HepG2 (cell line): Measurements from ENCODE around the gene LRFN2. TPM values are rescaled to one million over a fixed set of nuclear protein-coding genes. Genes with fewer than 3 reads are reported as not detected.

Source experiments
- ATAC-seq: fragments of 200-7000 bp; cut with Tn5 transposase; 3 replicates; pipeline ENCODE4 v1.9.1; 2020; ENCODE audit warnings: mild to moderate bottlenecking, moderate library complexity
- BruUV-seq: library from RNA; stranded (reverse); fragments of 400-500 nt; replicated peaks from 2 replicates; lab custom pipeline; 2021; lab: Mats Ljungman, UMichigan
- CTCF ChIA-PET: fragments of 300-600 bp; formaldehyde crosslinking; extraction: SDS; loops from one replicate; lab custom pipeline; 2021; ENCODE audit warnings: low total read pairs, inconsistent platforms, low intra/inter-chr PET ratio; lab: Yijun Ruan, JAX
- POLR2A ChIA-PET: fragments of 350-600 bp; sonication (Branson Sonifier 250); formaldehyde crosslinking; loops from one replicate; lab custom pipeline; 2020; ENCODE audit warnings: antibody characterized with exemption, inconsistent platforms; lab: Yijun Ruan, JAX
- DNase-seq: peaks from one replicate; pipeline ENCODE4 v3.0.0-alpha.2; 2015; ENCODE audit warnings: low spot score
- FAIRE-seq: peaks from 3 replicates; lab custom pipeline; 2011; peaks lifted over from hg19 to GRCh38; lab: Jason Lieb, UNC
- H2AFZ ChIP-seq: one replicate; pipeline ENCODE4 v1.6.1; 2011; ENCODE audit warnings: low read length, inconsistent platforms
- H3K27ac ChIP-seq: fragments of 300-600 bp; 3 replicates; pipeline ENCODE4 v1.8.0; 2011; ENCODE audit warnings: mixed run types, mild to moderate bottlenecking, mixed read lengths, low read length, inconsistent platforms; ENCODE audit not compliant: insufficient read depth; ENCODE audit errors: extremely low read length
- H3K27me3 ChIP-seq, 2 experiments: fragments of 200-600 bp in 1 of 2; 2 replicates in 1 of 2; 3 replicates in 1 of 2; pipeline versions ENCODE4 v1.6.0 to v1.8.0; 2011; ENCODE audit warnings: low read length in 2 of 2, mild to moderate bottlenecking in 2 of 2, moderate library complexity in 2 of 2, inconsistent platforms in 1 of 2; ENCODE audit not compliant: insufficient read depth in 2 of 2, control insufficient read depth in 1 of 2
- H3K36me3 ChIP-seq, 2 experiments: fragments of 200-600 bp in 1 of 2; replicated peaks in 1 of 2; 2 replicates in 1 of 2; 3 replicates in 1 of 2; pipeline versions ENCODE4 v1.5.1 to v1.8.0; 2011; ENCODE audit warnings: low read length in 2 of 2, inconsistent platforms in 1 of 2; ENCODE audit not compliant: insufficient read depth in 2 of 2, control insufficient read depth in 1 of 2
- H3K4me1 ChIP-seq: 2 replicates; pipeline ENCODE4 v1.5.1; 2012; ENCODE audit warnings: low read length, inconsistent platforms; ENCODE audit not compliant: insufficient read depth
- H3K4me2 ChIP-seq: 2 replicates; pipeline ENCODE4 v1.6.0; 2011; ENCODE audit warnings: low read depth, low read length, inconsistent platforms
- H3K4me3 ChIP-seq, 3 experiments: fragments of 200-600 bp in 1 of 3; sonication (generic), shearing (Covaris generic) in 1 of 3; replicated peaks in 1 of 3; 2 replicates each; pipeline ENCODE4 v1.5.1; 2011 to 2016; ENCODE audit warnings: low read length in 3 of 3, inconsistent platforms in 2 of 3, low read depth in 2 of 3, mild to moderate bottlenecking in 2 of 3, control low read depth in 1 of 3, mixed read lengths in 1 of 3; ENCODE audit not compliant: insufficient read depth in 1 of 3
- H3K79me2 ChIP-seq: one replicate; pipeline ENCODE4 v1.6.1; 2011; ENCODE audit warnings: low read length, inconsistent platforms; ENCODE audit not compliant: insufficient read depth
- H3K9ac ChIP-seq: 2 replicates; pipeline ENCODE4 v1.6.0; 2011; ENCODE audit warnings: mild to moderate bottlenecking, low read depth, low read length, inconsistent platforms; ENCODE audit not compliant: insufficient read depth
- H3K9me3 ChIP-seq: 2 replicates; pipeline ENCODE4 v1.5.1; 2012; ENCODE audit warnings: mild to moderate bottlenecking, low read length
- H4K20me1 ChIP-seq: 2 replicates; pipeline ENCODE4 v1.6.0; 2011; ENCODE audit warnings: inconsistent platforms, mild to moderate bottlenecking, low read length, moderate library complexity; ENCODE audit not compliant: insufficient read depth
- CREB1 ChIP-seq, 2 experiments: fragments of 450-650 bp in 1 of 2; IDR thresholded peaks; 2 replicates each; pipeline ENCODE4 v1.6.1; 2016 to 2017; ENCODE audit warnings: control low read depth in 1 of 2, mild to moderate bottlenecking in 1 of 2, missing compliant biosample characterization in 1 of 2, missing genetic modification characterization in 1 of 2
- KLF13 ChIP-seq: sonication (generic); formaldehyde crosslinking; IDR thresholded peaks from 2 replicates; pipeline ENCODE4 v1.4.0; 2020; ENCODE audit warnings: mild to moderate bottlenecking, missing genetic modification reagents
- MTA1 ChIP-seq: sonication (generic); formaldehyde crosslinking; IDR thresholded peaks from 2 replicates; pipeline ENCODE4 v1.4.0; 2020; ENCODE audit warnings: missing genetic modification reagents, mild to moderate bottlenecking, borderline replicate concordance
- NR2C2 ChIP-seq: sonication (generic); formaldehyde crosslinking; IDR thresholded peaks from 2 replicates; pipeline ENCODE4 v1.4.0; 2020; ENCODE audit warnings: missing genetic modification reagents, mild to moderate bottlenecking, moderate library complexity, borderline replicate concordance
- TAF1 ChIP-seq: sonication (generic); formaldehyde crosslinking; IDR thresholded peaks from 2 replicates; pipeline ENCODE4 v1.4.0; 2020; ENCODE audit warnings: missing genetic modification reagents
- ZNF331 ChIP-seq: sonication (generic); formaldehyde crosslinking; IDR thresholded peaks from 2 replicates; pipeline ENCODE4 v1.4.0; 2020; ENCODE audit warnings: missing genetic modification reagents
- ZNF484 ChIP-seq: sonication (generic); formaldehyde crosslinking; IDR thresholded peaks from 2 replicates; pipeline ENCODE4 v1.5.1; 2020; ENCODE audit warnings: mild to moderate bottlenecking, low read depth, missing genetic modification reagents, borderline replicate concordance
- ZNF496 ChIP-seq: sonication (generic); formaldehyde crosslinking; IDR thresholded peaks from 2 replicates; pipeline ENCODE4 v1.8.1; 2023; ENCODE audit warnings: mild to moderate bottlenecking, moderate library complexity, missing genetic modification reagents; ENCODE audit not compliant: insufficient replicate concordance
- ZNF790 ChIP-seq: sonication (generic); formaldehyde crosslinking; IDR thresholded peaks from 2 replicates; pipeline ENCODE4 v1.8.0; 2022; ENCODE audit warnings: missing genetic modification reagents, mild to moderate bottlenecking, borderline replicate concordance
- WGBS: methylation state at CpG from one replicate; pipeline ENCODE4 v1.1.6; 2017; ENCODE audit warnings: low lambda C conversion rate; 5-methylcytosine and 5-hydroxymethylcytosine counted together
- in situ Hi-C: cut with HindIII; loops from 2 replicates; pipeline ENCODE4 v1.10.0; 2017; ENCODE audit warnings: low pct_unique_long_range_greater_than_20kb; ENCODE audit not compliant: extremely low pct_ligation_motif_present
- intact Hi-C: fragments of 100-400 bp; cut with micrococcal nuclease; formaldehyde crosslinking; loops from one replicate; pipeline ENCODE4 v1.10.0; 2022; ENCODE audit not compliant: unreplicated experiment
- polyA plus RNA-seq, 8 experiments: library from polyadenylated mRNA; depleted of rRNA in 3 of 8; stranded (reverse) in 7 of 8; unstranded in 1 of 8; fragments of >200 nt; fragmentation: Illumina TruSeq in 4 of 8; extraction: Trizol in 4 of 8; gene quantifications; 2 replicates each; pipeline versions ENCODE4 v1.2.1 to v1.2.3, GENCODE V29; 2011 to 2016; ENCODE audit warnings: low read depth in 4 of 8, missing spikeins in 1 of 8, mixed read lengths in 1 of 8; ENCODE audit not compliant: insufficient read depth in 1 of 8
- total RNA-seq, 5 experiments: library from RNA; depleted of rRNA; stranded (reverse); fragments of >200 nt; fragmentation: Illumina TruSeq; extraction: Trizol; gene quantifications; 2 replicates each; pipeline ENCODE4 v1.2.3, GENCODE V29; 2016; ENCODE audit warnings: low read depth in 1 of 5
- TF ChIP-seq, protein P1 (sequence below): sonication (generic); formaldehyde crosslinking; IDR thresholded peaks from 2 replicates; pipeline ENCODE4 v1.4.0; 2020; ENCODE audit warnings: missing genetic modification reagents

The LRFN2 gene
- total and polyA plus RNA-seq, 2 of the 13 experiments (the other 11 are each of a cell fraction or from before 2014, with no cell fraction given) = not detected

DNA sequence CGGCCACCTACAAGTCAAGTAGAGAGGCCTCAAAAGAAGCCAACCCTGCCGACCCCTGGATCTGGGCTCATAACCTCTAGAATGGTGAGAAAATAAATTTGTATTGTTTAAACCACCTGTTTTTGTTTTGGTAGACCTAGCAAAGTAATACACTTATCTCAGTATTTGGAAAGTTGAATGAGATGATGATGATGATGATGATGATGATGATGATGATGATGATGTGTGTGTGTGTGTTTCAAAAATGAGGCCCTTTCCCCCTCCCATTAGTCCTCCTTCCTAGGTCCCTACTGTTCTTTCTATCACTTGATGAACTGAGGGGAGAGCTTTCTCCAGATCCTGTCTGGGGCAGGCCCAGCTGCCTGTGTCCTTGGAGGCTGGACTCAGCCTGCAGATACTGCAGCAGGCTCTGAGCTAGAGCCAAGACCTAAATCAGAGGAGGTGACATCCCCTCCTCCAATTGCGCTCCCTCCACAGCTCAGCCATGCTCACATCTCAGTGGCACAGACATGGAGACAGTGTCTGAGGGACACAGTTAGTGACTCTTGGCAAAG lies 120.1 kb downstream of the LRFN2 start:
- Histone ChIP-seq H2AFZ (no peak overlapping the region), H3K9ac (no peak overlapping the region), H3K4me1 (no peaks in the 10 kb centered on the region), H4K20me1 (no peaks in the 10 kb centered on the region), H3K4me2 (no peak overlapping the region), H3K79me2 (no peaks in the 10 kb centered on the region), H3K36me3 (no peaks in the 10 kb centered on the region), H3K27ac (no peak overlapping the region), H3K4me3 (no peak overlapping the region), H3K9me3 (no peaks in the 10 kb centered on the region), H3K27me3 (peaks cover 0 to 5% of the 10 kb centered on the region in 2 experiments; a peak in 1 of 5 replicates)
- intact Hi-C loops (no loop called here), in situ Hi-C loops (no loop called here)
- DNase-seq (no peak), ATAC-seq (no peak), FAIRE-seq (no peak)
- 25% methylated on average over 3 of the region's 3 CpGs for WGBS
- ChIA-PET POLR2A (no interaction called here), CTCF (no interaction called here)
- TF ChIP-seq TAF1 (CRISPR knock-in tag) (no peak), CREB1 (IDR thresholded peaks at IDR 0.05) (peak; percentile 85), CREB1 (CRISPR knock-in tag; IDR thresholded peaks at IDR 0.05) (no peak), ZNF496 (no peak)
- no TSS peak for BruUV-seq

DNA sequence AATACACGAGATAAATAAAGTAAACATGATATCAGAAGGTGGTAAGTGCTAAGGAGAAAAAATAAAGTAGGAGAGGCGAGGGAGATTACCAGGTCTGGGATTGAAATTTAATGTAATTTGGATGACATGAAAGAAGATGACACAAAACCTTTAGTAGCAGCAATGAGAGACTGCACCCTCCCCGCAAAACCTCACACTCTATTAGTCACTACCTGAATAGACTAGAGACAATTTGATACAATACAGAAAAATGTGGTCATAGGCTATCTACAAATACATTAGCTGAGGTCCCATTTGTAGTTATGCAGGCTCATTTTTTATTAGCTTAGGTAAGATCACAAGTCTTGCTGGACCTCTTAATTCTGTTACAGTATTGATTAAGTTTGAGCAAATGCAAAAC lies 125.5 kb downstream of the LRFN2 start:
- no peaks in the 10 kb centered on the region for H3K79me2 ChIP-seq
- no peaks in the 10 kb centered on the region for H3K27me3 ChIP-seq
- no peak overlapping the region for H3K4me3 ChIP-seq
- TF ChIP-seq ZNF331 (CRISPR knock-in tag) = no peak
- no peak for TF ChIP-seq KLF13 (CRISPR knock-in tag)
- TF ChIP-seq NR2C2 = no peak
- TF ChIP-seq, protein P1, sequence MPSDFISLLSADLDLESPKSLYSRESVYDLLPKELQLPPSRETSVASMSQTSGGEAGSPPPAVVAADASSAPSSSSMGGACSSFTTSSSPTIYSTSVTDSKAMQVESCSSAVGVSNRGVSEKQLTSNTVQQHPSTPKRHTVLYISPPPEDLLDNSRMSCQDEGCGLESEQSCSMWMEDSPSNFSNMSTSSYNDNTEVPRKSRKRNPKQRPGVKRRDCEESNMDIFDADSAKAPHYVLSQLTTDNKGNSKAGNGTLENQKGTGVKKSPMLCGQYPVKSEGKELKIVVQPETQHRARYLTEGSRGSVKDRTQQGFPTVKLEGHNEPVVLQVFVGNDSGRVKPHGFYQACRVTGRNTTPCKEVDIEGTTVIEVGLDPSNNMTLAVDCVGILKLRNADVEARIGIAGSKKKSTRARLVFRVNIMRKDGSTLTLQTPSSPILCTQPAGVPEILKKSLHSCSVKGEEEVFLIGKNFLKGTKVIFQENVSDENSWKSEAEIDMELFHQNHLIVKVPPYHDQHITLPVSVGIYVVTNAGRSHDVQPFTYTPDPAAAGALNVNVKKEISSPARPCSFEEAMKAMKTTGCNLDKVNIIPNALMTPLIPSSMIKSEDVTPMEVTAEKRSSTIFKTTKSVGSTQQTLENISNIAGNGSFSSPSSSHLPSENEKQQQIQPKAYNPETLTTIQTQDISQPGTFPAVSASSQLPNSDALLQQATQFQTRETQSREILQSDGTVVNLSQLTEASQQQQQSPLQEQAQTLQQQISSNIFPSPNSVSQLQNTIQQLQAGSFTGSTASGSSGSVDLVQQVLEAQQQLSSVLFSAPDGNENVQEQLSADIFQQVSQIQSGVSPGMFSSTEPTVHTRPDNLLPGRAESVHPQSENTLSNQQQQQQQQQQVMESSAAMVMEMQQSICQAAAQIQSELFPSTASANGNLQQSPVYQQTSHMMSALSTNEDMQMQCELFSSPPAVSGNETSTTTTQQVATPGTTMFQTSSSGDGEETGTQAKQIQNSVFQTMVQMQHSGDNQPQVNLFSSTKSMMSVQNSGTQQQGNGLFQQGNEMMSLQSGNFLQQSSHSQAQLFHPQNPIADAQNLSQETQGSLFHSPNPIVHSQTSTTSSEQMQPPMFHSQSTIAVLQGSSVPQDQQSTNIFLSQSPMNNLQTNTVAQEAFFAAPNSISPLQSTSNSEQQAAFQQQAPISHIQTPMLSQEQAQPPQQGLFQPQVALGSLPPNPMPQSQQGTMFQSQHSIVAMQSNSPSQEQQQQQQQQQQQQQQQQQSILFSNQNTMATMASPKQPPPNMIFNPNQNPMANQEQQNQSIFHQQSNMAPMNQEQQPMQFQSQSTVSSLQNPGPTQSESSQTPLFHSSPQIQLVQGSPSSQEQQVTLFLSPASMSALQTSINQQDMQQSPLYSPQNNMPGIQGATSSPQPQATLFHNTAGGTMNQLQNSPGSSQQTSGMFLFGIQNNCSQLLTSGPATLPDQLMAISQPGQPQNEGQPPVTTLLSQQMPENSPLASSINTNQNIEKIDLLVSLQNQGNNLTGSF (CRISPR knock-in tag) = no peak
- TF ChIP-seq ZNF484 = no peak
- no peak for TF ChIP-seq MTA1 (CRISPR knock-in tag)
- TF ChIP-seq ZNF790 (CRISPR knock-in tag) = no peak
- TF ChIP-seq, all 625 proteins: peak for 0
- ChIA-PET CTCF (no interaction called here), POLR2A (no interaction called here)
- Histone ChIP-seq H4K20me1 (no peaks in the 10 kb centered on the region), H3K27ac (no peak overlapping the region), H3K36me3 (no peaks in the 10 kb centered on the region), H3K9me3 (no peaks in the 10 kb centered on the region), H3K4me1 (no peaks in the 10 kb centered on the region), H2AFZ (no peak overlapping the region), H3K4me2 (no peak overlapping the region), H3K9ac (no peak overlapping the region)
- WGBS = 11% methylated on average over 3 of the region's 3 CpGs
- in situ Hi-C loops (no loop called here), intact Hi-C loops (no loop called here)
- no peak for ATAC-seq
- DNase-seq = no peak
- no TSS peak for BruUV-seq
- FAIRE-seq = no peak
